PC-9 (cell line): ENCODE results near the gene CEP135.

Source experiments
- CTCF ChIP-seq: fragments of 200-600 bp; sonication (generic); conservative IDR thresholded peaks from 2 replicates; pipeline ENCODE4 v1.6.1; 2017; ENCODE audit warnings: mixed run types, antibody characterized with exemption, mild to moderate bottlenecking, moderate library complexity
- EZH2 ChIP-seq: fragments of 200-600 bp; sonication (generic); IDR thresholded peaks from 2 replicates; pipeline ENCODE4 v1.8.0; 2017; ENCODE audit warnings: antibody characterized with exemption, low read depth

- no peak for TF ChIP-seq CTCF
- TF ChIP-seq EZH2 = no peak
Observed at GRCh38 chr4:56077676-56078075, 128.9 kb downstream of the CEP135 start.
